ENCODE measurements around the gene ADAM11.
A peak's percentile ranks its signal among the peaks of the same experiment; 100 is the strongest.

DNA sequence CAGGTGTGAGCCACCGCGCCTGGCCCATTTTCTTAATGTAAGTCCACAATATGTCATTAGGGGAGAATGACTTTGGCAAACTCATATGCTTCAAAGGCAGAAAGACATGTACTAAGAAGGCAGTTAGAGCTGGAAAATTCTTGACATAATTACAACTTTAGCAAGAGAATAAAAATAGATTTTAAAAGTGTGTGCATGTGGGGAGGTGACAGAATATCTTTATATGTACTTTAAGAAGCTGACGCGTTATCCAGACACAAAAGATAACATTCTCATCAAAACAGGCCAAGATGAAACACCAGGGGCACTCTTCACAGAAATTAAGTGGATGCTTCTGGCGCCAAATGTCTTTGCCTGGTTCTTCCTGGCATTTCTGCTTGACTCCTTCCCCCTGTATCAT lies 43.1 kb downstream of the ADAM11 start:
- TF ChIP-seq, protein P1, sequence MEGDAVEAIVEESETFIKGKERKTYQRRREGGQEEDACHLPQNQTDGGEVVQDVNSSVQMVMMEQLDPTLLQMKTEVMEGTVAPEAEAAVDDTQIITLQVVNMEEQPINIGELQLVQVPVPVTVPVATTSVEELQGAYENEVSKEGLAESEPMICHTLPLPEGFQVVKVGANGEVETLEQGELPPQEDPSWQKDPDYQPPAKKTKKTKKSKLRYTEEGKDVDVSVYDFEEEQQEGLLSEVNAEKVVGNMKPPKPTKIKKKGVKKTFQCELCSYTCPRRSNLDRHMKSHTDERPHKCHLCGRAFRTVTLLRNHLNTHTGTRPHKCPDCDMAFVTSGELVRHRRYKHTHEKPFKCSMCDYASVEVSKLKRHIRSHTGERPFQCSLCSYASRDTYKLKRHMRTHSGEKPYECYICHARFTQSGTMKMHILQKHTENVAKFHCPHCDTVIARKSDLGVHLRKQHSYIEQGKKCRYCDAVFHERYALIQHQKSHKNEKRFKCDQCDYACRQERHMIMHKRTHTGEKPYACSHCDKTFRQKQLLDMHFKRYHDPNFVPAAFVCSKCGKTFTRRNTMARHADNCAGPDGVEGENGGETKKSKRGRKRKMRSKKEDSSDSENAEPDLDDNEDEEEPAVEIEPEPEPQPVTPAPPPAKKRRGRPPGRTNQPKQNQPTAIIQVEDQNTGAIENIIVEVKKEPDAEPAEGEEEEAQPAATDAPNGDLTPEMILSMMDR (IDR thresholded peaks at IDR 0.05) = no peak
- TF ChIP-seq POLR2AphosphoS5 (IDR thresholded peaks at IDR 0.05) (peak in 3 of 4 donors; percentile 20 to 46 (median 45)), POLR2A (IDR thresholded peaks at IDR 0.05) (no peak), EP300 (IDR thresholded peaks at IDR 0.05) (peak in 2 of 4 donors; percentile 6 to 30)
